ENCODE data around the gene RNF14. TPM values are rescaled to one million over a fixed set of nuclear protein-coding genes. Genes with fewer than 3 reads are reported as not detected.

The RNF14 gene
- total RNA-seq, 1 experiment from 2014 or later = 20.5 TPM

- TF ChIP-seq NR2C2 (CRISPR knock-in tag; IDR thresholded peaks at IDR 0.05) = no peak
Measured at GRCh38 chr5:141995656-141996055, 26.8 kb downstream of the RNF14 start (continued).

GRCh38 chr5:141997358-141997960, 28.6 kb downstream of the RNF14 start:
- no peak for DNase-seq (ENCODE audit: low spot score)
- no peak overlapping the region for H3K27ac Mint-ChIP-seq
- no peaks in the 10 kb centered on the region for H3K4me1 Mint-ChIP-seq
- CTCF ChIA-PET = no interaction called here
- POLR2A ChIA-PET = no interaction called here
- H3K36me3 Mint-ChIP-seq = peaks cover 44% of the 10 kb centered on the region
- peaks cover 4% of the 10 kb centered on the region; the same call in 1 of the 2 replicates for H3K9me3 Mint-ChIP-seq
- H3K4me3 Mint-ChIP-seq = no peak overlapping the region
- H3K27me3 Mint-ChIP-seq (ENCODE audit: low read depth) = no peaks in the 10 kb centered on the region
- ATAC-seq = no peak
- no peak for TF ChIP-seq HMGXB4 (CRISPR knock-in tag; IDR thresholded peaks at IDR 0.05)
- TF ChIP-seq CBFB (CRISPR knock-in tag; IDR thresholded peaks at IDR 0.05; ENCODE audit: low read depth) = no peak
- TF ChIP-seq ZNF263 (CRISPR knock-in tag; IDR thresholded peaks at IDR 0.05; ENCODE audit: low read depth) = no peak
- TF ChIP-seq ZBTB43 (CRISPR knock-in tag; IDR thresholded peaks at IDR 0.05) = no peak
- TF ChIP-seq CREM (CRISPR knock-in tag; IDR thresholded peaks at IDR 0.05) = no peak
- no peak for TF ChIP-seq E2F1 (CRISPR knock-in tag; IDR thresholded peaks at IDR 0.05)
- TF ChIP-seq AFF4 (CRISPR knock-in tag; IDR thresholded peaks at IDR 0.05; ENCODE audit: borderline replicate concordance) = no peak
- no peak for TF ChIP-seq TP53 (CRISPR knock-in tag; IDR thresholded peaks at IDR 0.05)
- no peak for TF ChIP-seq CREB1 (CRISPR knock-in tag; IDR thresholded peaks at IDR 0.05)
- no peak for TF ChIP-seq ZNF671 (CRISPR knock-in tag; IDR thresholded peaks at IDR 0.05)
- TF ChIP-seq FOXJ3 (CRISPR knock-in tag; IDR thresholded peaks at IDR 0.05; ENCODE audit: borderline replicate concordance) = no peak
- no peak for TF ChIP-seq ATF2 (CRISPR knock-in tag; IDR thresholded peaks at IDR 0.05; ENCODE audit: borderline replicate concordance, low read depth)
- no peak for TF ChIP-seq E2F4 (CRISPR knock-in tag; IDR thresholded peaks at IDR 0.05; ENCODE audit: borderline replicate concordance, low read depth)
- TF ChIP-seq GABPB1 (CRISPR knock-in tag; IDR thresholded peaks at IDR 0.05) = no peak
- no peak for TF ChIP-seq FOXK1 (CRISPR knock-in tag; IDR thresholded peaks at IDR 0.05)
- TF ChIP-seq ZNF219 (CRISPR knock-in tag; IDR thresholded peaks at IDR 0.05; ENCODE audit: borderline replicate concordance) = no peak
- TF ChIP-seq NR3C1 (CRISPR knock-in tag; conservative IDR thresholded peaks at IDR 0.05; ENCODE audit: low read depth) = no peak
- no peak for TF ChIP-seq IRF1 (CRISPR knock-in tag; IDR thresholded peaks at IDR 0.05)
- TF ChIP-seq ZMAT4 (CRISPR knock-in tag; IDR thresholded peaks at IDR 0.05) = no peak
